Adipocyte (in vitro differentiated cells): Measurements from ENCODE around the gene CHRM5.
"Not testable (repeated sequence)": the region's sequence is repeated elsewhere in the genome, so short reads cannot be mapped to it uniquely, and the experiment has no call there.

ENCODE experiments used
- DNase-seq: peaks from one replicate; pipeline ENCODE4 v3.0.0-alpha.2; 2015; ENCODE audit warnings: low read depth
- H3K27me3 ChIP-seq: replicated peaks from 2 replicates; pipeline ENCODE4 v1.7.0; 2013; ENCODE audit warnings: mild to moderate bottlenecking, low read length, moderate library complexity; ENCODE audit not compliant: control insufficient read depth, insufficient read depth
- H3K36me3 ChIP-seq: 2 replicates; pipeline ENCODE4 v1.7.0; 2013; ENCODE audit warnings: low read length, mild to moderate bottlenecking, moderate library complexity; ENCODE audit not compliant: control insufficient read depth, insufficient read depth, severe bottlenecking
- H3K4me1 ChIP-seq: 2 replicates; pipeline ENCODE4 v1.7.0; 2013; ENCODE audit warnings: mild to moderate bottlenecking, low read length, moderate library complexity; ENCODE audit not compliant: control insufficient read depth, insufficient read depth
- H3K4me3 ChIP-seq: 2 replicates; pipeline ENCODE4 v1.7.0; 2013; ENCODE audit warnings: mild to moderate bottlenecking, low read length, moderate library complexity
- H3K9ac ChIP-seq: 2 replicates; pipeline ENCODE4 v1.7.0; 2013; ENCODE audit warnings: mild to moderate bottlenecking, low read length, moderate library complexity
- H3K9me3 ChIP-seq: 2 replicates; pipeline ENCODE4 v1.7.0; 2013; ENCODE audit warnings: mild to moderate bottlenecking, low read length, moderate library complexity; ENCODE audit not compliant: control insufficient read depth

Gene CHRM5

GRCh38 chr15:34018021-34018645 is 49.8 kb downstream of the CHRM5 start:
- Histone ChIP-seq H3K36me3 (no peaks in the 10 kb centered on the region), H3K4me1 (no peaks in the 10 kb centered on the region)

DNA sequence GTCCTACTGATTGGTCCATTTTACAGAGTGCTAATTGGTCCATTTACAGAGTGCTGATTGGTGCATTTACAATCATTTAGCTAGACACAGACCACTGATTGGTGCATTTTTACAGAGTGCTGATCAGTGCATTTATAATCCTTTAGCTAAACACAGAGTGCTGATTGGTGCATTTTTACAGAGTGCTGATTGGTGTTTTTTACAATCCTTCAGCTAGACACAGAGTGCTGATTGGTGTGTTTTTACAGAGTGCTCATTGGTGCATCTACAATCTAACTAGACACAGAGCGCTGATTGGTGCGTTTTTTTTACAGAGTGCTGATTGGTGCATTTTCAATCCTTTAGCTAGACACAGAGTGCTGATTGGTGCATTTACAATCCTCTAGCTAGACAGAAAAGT is 50.4 kb downstream of the CHRM5 start:
- not testable (repeated sequence) for H3K27me3 ChIP-seq, H3K9me3 ChIP-seq, H3K36me3 ChIP-seq, DNase-seq, H3K4me3 ChIP-seq, H3K4me1 ChIP-seq, H3K9ac ChIP-seq

More at GRCh38 chr15:34018021-34018645, 49.8 kb downstream of the CHRM5 start:
- H3K9ac ChIP-seq: no peak overlapping the region
- no peak overlapping the region for H3K4me3 ChIP-seq
- no peaks in the 10 kb centered on the region for H3K27me3 ChIP-seq
- DNase-seq: no peak
- H3K9me3 ChIP-seq: no peaks in the 10 kb centered on the region

- Histone ChIP-seq H3K4me3 (no peak overlapping the region), H3K36me3 (no peaks in the 10 kb centered on the region), H3K27me3 (no peaks in the 10 kb centered on the region), H3K9ac (no peak overlapping the region), H3K9me3 (no peaks in the 10 kb centered on the region), H3K4me1 (peaks cover 9% of the 10 kb centered on the region)
- DNase-seq: no peak
Observed at GRCh38 chr15:34019369-34019990, 51.2 kb downstream of the CHRM5 start.

- Histone ChIP-seq H3K36me3 (no peaks in the 10 kb centered on the region), H3K4me3 (no peak overlapping the region), H3K4me1 (peaks cover 9% of the 10 kb centered on the region), H3K9ac (no peak overlapping the region), H3K27me3 (no peaks in the 10 kb centered on the region), H3K9me3 (no peaks in the 10 kb centered on the region)
- peak; percentile 74 for DNase-seq
Observed at GRCh38 chr15:34023907-34024306, 55.6 kb downstream of the CHRM5 start.

- peaks cover 9% of the 10 kb centered on the region for H3K4me1 ChIP-seq
- DNase-seq: no peak
Observed at GRCh38 chr15:34025252-34025651, 57.0 kb downstream of the CHRM5 start.

GRCh38 chr15:34027606-34028005 is 59.3 kb downstream of the CHRM5 start:
- H3K4me3 ChIP-seq: no peak overlapping the region
- H3K4me1 ChIP-seq: peaks cover 9% of the 10 kb centered on the region
- no peak overlapping the region for H3K9ac ChIP-seq
- DNase-seq: no peak
- no peaks in the 10 kb centered on the region for H3K27me3 ChIP-seq
- no peaks in the 10 kb centered on the region for H3K36me3 ChIP-seq
- H3K9me3 ChIP-seq: no peaks in the 10 kb centered on the region

More at GRCh38 chr15:34025252-34025651, 57.0 kb downstream of the CHRM5 start:
- no peak overlapping the region for H3K4me3 ChIP-seq
- H3K9ac ChIP-seq: no peak overlapping the region
- no peaks in the 10 kb centered on the region for H3K27me3 ChIP-seq
- no peaks in the 10 kb centered on the region for H3K36me3 ChIP-seq
- H3K9me3 ChIP-seq: no peaks in the 10 kb centered on the region

- H3K9me3 ChIP-seq: no peaks in the 10 kb centered on the region
- no peak overlapping the region for H3K9ac ChIP-seq
- no peaks in the 10 kb centered on the region for H3K27me3 ChIP-seq
- peaks cover 8% of the 10 kb centered on the region for H3K4me1 ChIP-seq
- no peak overlapping the region for H3K4me3 ChIP-seq
- no peaks in the 10 kb centered on the region for H3K36me3 ChIP-seq
- DNase-seq: no peak
Observed at GRCh38 chr15:34031987-34032760, 63.9 kb downstream of the CHRM5 start.

DNA sequence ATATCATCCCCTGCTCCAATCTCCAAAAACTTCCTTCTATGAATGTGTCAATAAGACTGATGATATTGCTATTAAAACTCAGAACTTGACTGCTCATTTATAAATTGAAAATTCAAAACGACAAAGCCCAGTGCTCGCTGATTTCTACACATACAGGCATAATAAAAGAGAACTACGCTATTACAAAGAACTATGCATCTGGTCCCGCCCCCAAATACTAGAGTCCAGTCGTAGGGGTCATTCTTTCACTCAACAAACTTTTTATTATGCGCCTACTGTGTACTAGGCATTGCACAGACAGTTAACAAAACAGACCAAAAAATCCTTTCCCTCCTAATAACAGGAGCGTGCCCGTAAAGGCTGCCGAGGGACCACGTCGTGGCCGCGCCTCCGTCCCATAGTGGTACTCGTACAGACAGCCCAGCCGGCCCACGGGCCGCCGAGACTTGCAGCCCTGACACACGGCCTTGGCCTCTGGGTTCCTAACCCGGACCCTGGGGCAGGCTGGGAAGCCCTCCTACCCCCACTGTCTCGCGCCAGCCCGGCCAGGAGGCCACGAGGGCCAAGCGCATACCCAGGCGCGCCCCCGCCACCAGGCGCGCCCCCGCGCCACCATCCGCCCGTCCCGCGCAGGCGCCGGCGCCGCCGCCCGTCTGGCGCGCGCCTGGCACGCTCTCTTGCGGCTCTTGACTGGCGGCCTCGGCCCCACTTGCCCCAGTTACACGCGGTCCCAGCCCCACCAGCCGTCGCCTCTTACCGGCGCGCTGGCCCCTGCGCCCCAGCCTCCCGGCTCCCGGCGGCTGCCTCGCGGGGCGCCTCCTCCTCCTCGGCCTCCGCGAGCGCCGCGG is 70.0 kb downstream of the CHRM5 start:
- Histone ChIP-seq H3K36me3 (no peaks in the 10 kb centered on the region), H3K27me3 (no peaks in the 10 kb centered on the region), H3K4me3 (peak overlapping the region; percentile 95), H3K9ac (peak overlapping the region; percentile 98), H3K4me1 (peaks cover 21% of the 10 kb centered on the region), H3K9me3 (no peaks in the 10 kb centered on the region)
- DNase-seq: peak; percentile 89

DNA sequence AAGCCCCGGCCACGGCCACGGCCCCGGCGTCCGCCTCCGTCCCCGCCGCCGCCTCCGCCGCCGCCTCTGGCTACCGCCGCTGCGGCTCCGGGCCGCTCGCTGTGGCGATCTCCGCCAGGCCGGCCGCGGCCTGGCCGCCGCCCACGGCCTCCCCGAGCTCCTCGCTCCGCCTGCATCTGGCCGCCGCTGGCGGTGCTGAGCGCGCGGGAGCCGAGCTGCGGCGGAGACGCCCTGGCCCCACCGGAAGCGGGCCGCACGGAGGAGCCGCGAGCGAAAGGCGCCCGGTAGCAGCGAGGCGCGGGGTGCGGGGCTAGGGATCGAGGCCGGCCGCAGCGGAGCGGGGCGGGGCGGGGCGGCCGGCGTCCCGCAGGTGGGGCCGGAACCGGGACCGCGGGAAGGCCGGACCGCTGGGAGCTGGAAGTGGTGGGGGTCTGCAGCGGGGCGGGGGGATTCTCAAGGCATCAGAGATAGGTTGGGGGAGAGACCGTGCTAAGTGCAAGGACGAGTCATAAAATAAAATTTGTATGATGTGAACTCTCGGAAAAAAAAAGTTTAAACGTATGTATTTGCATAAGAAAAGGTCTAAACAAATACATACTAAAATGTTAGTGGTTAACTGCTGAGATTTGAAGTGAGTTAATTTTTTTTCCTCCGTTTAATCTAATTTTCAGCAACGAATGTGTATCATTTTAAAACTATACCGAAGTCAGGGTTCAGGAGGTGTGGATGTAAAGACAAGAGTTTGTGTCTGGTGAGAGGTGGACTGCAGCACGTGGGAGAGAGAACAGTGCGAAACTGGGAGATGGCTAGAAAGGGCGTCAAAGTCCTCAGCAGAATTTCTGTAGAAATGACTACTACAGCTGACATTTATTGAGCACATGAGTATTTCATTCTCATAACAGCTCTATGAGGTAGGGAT is 70.8 kb downstream of the CHRM5 start, which contains the start of gene AVEN:
AVEN (minus strand) TSS at position 334 of the 919 bp plus-strand sequence; CDS start at position 176, 158 bp downstream.
- peak within 1 kb of the TSS; percentile 95 for H3K4me3 ChIP-seq
- peaks cover 25% of the 10 kb centered on the region for H3K4me1 ChIP-seq
- H3K27me3 ChIP-seq: no peaks in the 10 kb centered on the region
- no peaks in the 10 kb centered on the region for H3K36me3 ChIP-seq
- DNase-seq: peak; percentile 83
- no peaks in the 10 kb centered on the region for H3K9me3 ChIP-seq
- H3K9ac ChIP-seq: peak within 1 kb of the TSS; percentile 98

GRCh38 chr15:34039790-34040113 is 71.5 kb downstream of the CHRM5 start:
- H3K9me3 ChIP-seq: no peaks in the 10 kb centered on the region
- H3K4me3 ChIP-seq: peak overlapping the region; percentile 95
- H3K4me1 ChIP-seq: peaks cover 25% of the 10 kb centered on the region
- peak overlapping the region; percentile 98 for H3K9ac ChIP-seq
- DNase-seq: no peak
- H3K27me3 ChIP-seq: no peaks in the 10 kb centered on the region
- H3K36me3 ChIP-seq: no peaks in the 10 kb centered on the region
